ENCODE data around the gene MAOB. TPM values are rescaled to one million over a fixed set of nuclear protein-coding genes. Genes with fewer than 3 reads are reported as not detected.

MAOB gene
- total and polyA plus RNA-seq, 9 of the 15 experiments (the other 6 are each of a cell fraction or from before 2014, with no cell fraction given), result 0.05 to 0.09 TPM; not detected in 7

GRCh38 chrX:43860646-43861370, 21.4 kb downstream of the MAOB start:
- TF ChIP-seq ZNF212 (CRISPR knock-in tag; IDR thresholded peaks at IDR 0.05), result no peak
- no peak for TF ChIP-seq ETV6 (IDR thresholded peaks at IDR 0.05; ENCODE audit: borderline replicate concordance in 1 of 2, low read depth in 2 of 2, low read length in 1 of 2)
- no peak for TF ChIP-seq ETV6 (CRISPR knock-in tag; IDR thresholded peaks at IDR 0.05; ENCODE audit: borderline replicate concordance)
- no peak for TF ChIP-seq ZNF121 (CRISPR knock-in tag; conservative IDR thresholded peaks at IDR 0.05)
- no peak for TF ChIP-seq HMGN3 (IDR thresholded peaks at IDR 0.05; ENCODE audit: borderline replicate concordance, extremely low read depth, insufficient read length, low read depth, low read length)
- TF ChIP-seq CREB1 (IDR thresholded peaks at IDR 0.05), result no peak
- no peak for TF ChIP-seq CREB1 (CRISPR knock-in tag; IDR thresholded peaks at IDR 0.05)
- TF ChIP-seq ZSCAN29 (IDR thresholded peaks at IDR 0.05), result no peak
- TF ChIP-seq FUS (optimal IDR thresholded peaks at IDR 0.05; ENCODE audit: low read depth, low read length), result no peak
- TF ChIP-seq NFXL1 (CRISPR knock-in tag; IDR thresholded peaks at IDR 0.05), result no peak
- no peak for TF ChIP-seq RNF2 (IDR thresholded peaks at IDR 0.05)
- no peak for TF ChIP-seq ZNF699 (CRISPR knock-in tag; IDR thresholded peaks at IDR 0.05; ENCODE audit: insufficient replicate concordance)
- no peak for TF ChIP-seq RAD51 (IDR thresholded peaks at IDR 0.05; ENCODE audit: borderline replicate concordance, low read depth)
- TF ChIP-seq EP300 (IDR thresholded peaks at IDR 0.05; ENCODE audit: low read length), result no peak
- WGBS (ENCODE audit: insufficient coverage, low coverage, missing lambda C conversion rate), result 1% methylated on average over 7 of the region's 8 CpGs
- Histone ChIP-seq H2AFZ (ENCODE audit: low read depth, low read length) (no peak overlapping the region), H3K9me3 (replicated peaks; ENCODE audit: control insufficient read depth, insufficient read depth, low read depth, low read length) (no peaks in the 10 kb centered on the region), H3K27ac (ENCODE audit: extremely low read depth, low read depth, low read length) (no peak overlapping the region), H3K27me3 (ENCODE audit: control insufficient read depth in 2 of 2, insufficient read depth in 2 of 2, low read length in 2 of 2) (no peaks in the 10 kb centered on the region), H3K9me1 (ENCODE audit: control insufficient read depth, insufficient read depth, low read length) (no peaks in the 10 kb centered on the region), H4K20me1 (replicated peaks; ENCODE audit: control insufficient read depth, insufficient read depth, low read length) (no peaks in the 10 kb centered on the region), H3K79me2 (ENCODE audit: control insufficient read depth, insufficient read depth, low read length) (no peaks in the 10 kb centered on the region), H3K4me3 (no peak overlapping the region), H3K4me1 (replicated peaks in 1 of 2; ENCODE audit: control insufficient read depth in 2 of 2, insufficient read depth in 2 of 2, low read length in 2 of 2) (no peaks in the 10 kb centered on the region), H3K9ac (ENCODE audit: insufficient read depth in 1 of 2, low read depth in 2 of 2, low read length in 2 of 2) (no peak overlapping the region), H3K36me3 (ENCODE audit: control insufficient read depth, insufficient read depth, low read length) (no peaks in the 10 kb centered on the region), H3K4me2 (ENCODE audit: insufficient read depth, low read length) (no peak overlapping the region)
- DNase-seq (ENCODE audit: extremely low read depth in 1 of 4, low spot score in 3 of 4) (no peak), ATAC-seq (no peak), FAIRE-seq (no peak)
- ChIA-PET POLR2A (no interaction called here), CTCF (ENCODE audit: low intra/inter-chr PET ratio) (no interaction called here)
- no TSS peak for BruUV-seq (replicated peaks)
- intact Hi-C loops (cut with micrococcal nuclease), result no loop called here
- in situ Hi-C loops (cut with MboI), result no loop called here

Data from K562 (cell line).